Panc1 (cell line): ENCODE measurements around the gene DYNLL1. TPM values are rescaled to one million over a fixed set of nuclear protein-coding genes. Genes with fewer than 3 reads are reported as not detected.
"Not testable (repeated sequence)": the region's sequence is repeated elsewhere in the genome, so short reads cannot be mapped to it uniquely, and the experiment has no call there.

ENCODE experiments used
- ATAC-seq: fragments of 200-7000 bp; cut with Tn5 transposase; 2 replicates; pipeline ENCODE4 v1.9.1; 2020; ENCODE audit warnings: mild to moderate bottlenecking, moderate library complexity
- BruUV-seq: library from RNA; stranded (reverse); fragments of 400-500 nt; replicated peaks from 2 replicates; lab custom pipeline; 2021; lab: Mats Ljungman, UMichigan
- CTCF ChIA-PET: fragments of 300-600 bp; sonication (Branson Sonifier 250); formaldehyde crosslinking; loops from one replicate; lab custom pipeline; 2022; ENCODE audit warnings: antibody characterized with exemption; lab: Charles Lee
- POLR2A ChIA-PET: fragments of 300-600 bp; sonication (Branson Sonifier 250); formaldehyde crosslinking; loops from one replicate; lab custom pipeline; 2022; ENCODE audit warnings: antibody characterized with exemption; lab: Charles Lee
- DNase-seq: peaks from one replicate; pipeline ENCODE4 v3.0.0-alpha.2; 2010; ENCODE audit warnings: low read depth, low spot score
- H3K27ac ChIP-seq: 2 replicates; pipeline ENCODE4 v1.5.1; 2011; ENCODE audit warnings: mild to moderate bottlenecking, low read length, inconsistent platforms
- H3K27me3 ChIP-seq: fragments of 200-500 bp; sonication (Bioruptor generic); 2 replicates; pipeline ENCODE4 v1.6.0; 2014; ENCODE audit warnings: low read length, inconsistent platforms; ENCODE audit not compliant: control insufficient read depth, insufficient read depth
- H3K36me3 ChIP-seq: fragments of 200-500 bp; sonication (Bioruptor generic); 2 replicates; pipeline ENCODE4 v1.5.1; 2014; ENCODE audit warnings: inconsistent platforms, mild to moderate bottlenecking, low read length, moderate library complexity; ENCODE audit not compliant: control insufficient read depth, insufficient read depth
- H3K4me1 ChIP-seq: 2 replicates; pipeline ENCODE4 v1.5.1; 2011; ENCODE audit warnings: inconsistent platforms, mild to moderate bottlenecking, low read length, moderate library complexity; ENCODE audit not compliant: control insufficient read depth, insufficient read depth
- H3K4me3 ChIP-seq, 2 experiments: 2 replicates each; pipeline ENCODE4 v1.5.1; 2011 to 2012; ENCODE audit warnings: low read depth in 2 of 2, low read length in 2 of 2, mild to moderate bottlenecking in 2 of 2, inconsistent platforms in 1 of 2, moderate library complexity in 1 of 2
- H3K9me3 ChIP-seq: fragments of 200-500 bp; sonication (Bioruptor generic); 2 replicates; pipeline ENCODE4 v1.5.1; 2014; ENCODE audit warnings: low read depth, mild to moderate bottlenecking, inconsistent platforms, low read length, moderate library complexity; ENCODE audit not compliant: control insufficient read depth, insufficient read depth
- POLR2AphosphoS5 ChIP-seq: IDR thresholded peaks from 2 replicates; pipeline ENCODE4 v1.6.1; 2012; ENCODE audit warnings: mild to moderate bottlenecking, low read depth, low read length, moderate library complexity
- REST ChIP-seq, 2 experiments: IDR thresholded peaks; 2 replicates each; pipeline ENCODE4 v1.6.1; 2011 to 2012; ENCODE audit warnings: low read depth in 2 of 2, control low read depth in 1 of 2, low read length in 1 of 2, mild to moderate bottlenecking in 1 of 2, moderate library complexity in 1 of 2; ENCODE audit not compliant: insufficient read depth in 1 of 2
- SIN3A ChIP-seq: IDR thresholded peaks from 2 replicates; pipeline ENCODE4 v1.6.1; 2012; ENCODE audit warnings: low read depth, mild to moderate bottlenecking, low read length, moderate library complexity, borderline replicate concordance; ENCODE audit not compliant: insufficient read depth
- TCF7L2 ChIP-seq: IDR thresholded peaks from 2 replicates; pipeline ENCODE4 v1.6.1; 2011; ENCODE audit warnings: mild to moderate bottlenecking, low read depth, low read length, inconsistent platforms
- in situ Hi-C: cut with HindIII; loops from 2 replicates; pipeline ENCODE4 v1.10.0; 2016; ENCODE audit warnings: low sequenced_read_pairs, low pct_unique_long_range_greater_than_20kb
- intact Hi-C: fragments of 100-400 bp; cut with micrococcal nuclease; formaldehyde crosslinking; loops from one replicate; pipeline ENCODE4 v1.10.0; 2022; ENCODE audit not compliant: unreplicated experiment
- total RNA-seq: library from RNA; stranded (reverse); gene quantifications from one replicate; pipeline ENCODE4 v1.2.1, GENCODE V29; 2021; ENCODE audit not compliant: unreplicated experiment
- TF ChIP-seq, protein P1 (sequence below): fragments of 450-650 bp; IDR thresholded peaks from 2 replicates; pipeline ENCODE4 v1.5.1; 2017; ENCODE audit warnings: mild to moderate bottlenecking

Gene DYNLL1
- total RNA-seq, 1 experiment from 2014 or later, result 482 TPM

DNA sequence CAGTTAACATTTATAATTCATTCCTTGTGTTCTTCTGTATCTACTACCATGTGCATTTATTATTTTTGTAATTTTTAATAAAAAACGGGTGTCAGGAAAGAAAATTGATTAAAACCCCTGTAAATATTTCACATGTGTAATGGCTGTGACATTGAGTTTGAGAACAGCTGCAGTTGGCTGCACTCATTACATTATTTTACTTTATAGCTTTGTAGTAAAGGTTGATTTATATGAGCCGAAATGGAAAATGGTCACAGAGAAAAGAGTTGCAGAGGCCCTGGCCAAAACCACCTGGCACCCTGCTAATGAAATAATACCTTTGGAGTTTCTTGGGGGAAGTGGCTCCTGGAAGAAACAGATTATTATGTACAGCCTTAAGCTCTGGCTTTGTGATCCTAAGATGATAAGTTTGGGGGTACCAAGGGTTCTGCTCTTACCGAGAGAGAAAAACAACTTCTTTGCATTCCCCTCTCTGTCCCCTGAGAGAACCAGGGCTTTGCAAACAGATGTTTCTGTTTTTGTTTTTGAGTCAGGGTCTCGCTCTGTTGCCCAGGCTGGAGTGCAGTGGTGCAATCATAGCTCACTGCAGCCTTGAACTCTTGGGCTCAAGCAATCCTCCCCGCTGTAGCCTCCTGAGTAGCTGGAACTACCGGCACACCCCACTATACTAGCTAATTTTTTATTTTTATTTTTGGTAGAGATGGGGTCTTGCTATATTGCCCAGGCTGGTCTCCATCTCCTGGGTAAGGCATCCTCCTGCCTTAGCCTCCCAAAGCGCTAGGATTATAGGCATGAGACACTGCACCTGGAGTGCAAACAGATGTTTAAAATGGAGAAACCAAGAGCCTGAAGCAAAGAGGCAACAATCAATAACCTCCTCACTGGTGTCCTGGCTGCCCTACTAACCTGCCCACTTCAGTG is 9.7 kb upstream of the DYNLL1 start:
- H3K4me3 ChIP-seq, result no peak overlapping the region
- no TSS peak for BruUV-seq
- H3K4me1 ChIP-seq, result no peaks in the 10 kb centered on the region
- TF ChIP-seq SIN3A (no peak), TCF7L2 (no peak), POLR2AphosphoS5 (no peak), REST (IDR thresholded peaks at IDR 0.05; ENCODE audit: insufficient read depth in 1 of 2, low read depth in 2 of 2, low read length in 1 of 2) (no peak)
- TF ChIP-seq, protein P1, sequence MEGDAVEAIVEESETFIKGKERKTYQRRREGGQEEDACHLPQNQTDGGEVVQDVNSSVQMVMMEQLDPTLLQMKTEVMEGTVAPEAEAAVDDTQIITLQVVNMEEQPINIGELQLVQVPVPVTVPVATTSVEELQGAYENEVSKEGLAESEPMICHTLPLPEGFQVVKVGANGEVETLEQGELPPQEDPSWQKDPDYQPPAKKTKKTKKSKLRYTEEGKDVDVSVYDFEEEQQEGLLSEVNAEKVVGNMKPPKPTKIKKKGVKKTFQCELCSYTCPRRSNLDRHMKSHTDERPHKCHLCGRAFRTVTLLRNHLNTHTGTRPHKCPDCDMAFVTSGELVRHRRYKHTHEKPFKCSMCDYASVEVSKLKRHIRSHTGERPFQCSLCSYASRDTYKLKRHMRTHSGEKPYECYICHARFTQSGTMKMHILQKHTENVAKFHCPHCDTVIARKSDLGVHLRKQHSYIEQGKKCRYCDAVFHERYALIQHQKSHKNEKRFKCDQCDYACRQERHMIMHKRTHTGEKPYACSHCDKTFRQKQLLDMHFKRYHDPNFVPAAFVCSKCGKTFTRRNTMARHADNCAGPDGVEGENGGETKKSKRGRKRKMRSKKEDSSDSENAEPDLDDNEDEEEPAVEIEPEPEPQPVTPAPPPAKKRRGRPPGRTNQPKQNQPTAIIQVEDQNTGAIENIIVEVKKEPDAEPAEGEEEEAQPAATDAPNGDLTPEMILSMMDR, result no peak
- CTCF ChIA-PET, result interaction anchor here (0.7 kb wide), 1 partner anchor 49 kb away, joined by 4 read pairs; no protein-coding TSS in a partner anchor
- POLR2A ChIA-PET, result no interaction called here
- DNase-seq (no peak), ATAC-seq (no peak)
- H3K36me3 ChIP-seq, result no peaks in the 10 kb centered on the region
- no peaks in the 10 kb centered on the region for H3K9me3 ChIP-seq
- in situ Hi-C loops, result no loop called here
- intact Hi-C loops, result no loop called here
- H3K27me3 ChIP-seq, result no peaks in the 10 kb centered on the region
- no peak overlapping the region for H3K27ac ChIP-seq

GRCh38 chr12:120487552-120487951 is 8.4 kb upstream of the DYNLL1 start:
- H3K9me3 ChIP-seq, ATAC-seq, intact Hi-C loops, H3K27me3 ChIP-seq, CTCF ChIA-PET, H3K36me3 ChIP-seq, H3K4me1 ChIP-seq, H3K27ac ChIP-seq, DNase-seq, BruUV-seq, H3K4me3 ChIP-seq, in situ Hi-C loops, POLR2A ChIA-PET: not testable (repeated sequence)

- DNase-seq, result no peak
- Histone ChIP-seq H3K27me3 (no peaks in the 10 kb centered on the region), H3K4me3 (no peak overlapping the region), H3K36me3 (0 out of 2 replicates have a peak, but pooled peaks cover 2% of the 10 kb centered on the region), H3K4me1 (no peaks in the 10 kb centered on the region), H3K27ac (no peak overlapping the region), H3K9me3 (no peaks in the 10 kb centered on the region)
- intact Hi-C loops, result no loop called here
- ATAC-seq, result no peak
- no TSS peak for BruUV-seq
- TF ChIP-seq REST (IDR thresholded peaks at IDR 0.05; ENCODE audit: insufficient read depth in 1 of 2, low read depth in 2 of 2, low read length in 1 of 2) (no peak), POLR2AphosphoS5 (no peak), TCF7L2 (no peak), SIN3A (no peak)
- TF ChIP-seq, protein P1, result no peak
- in situ Hi-C loops, result no loop called here
- POLR2A ChIA-PET, result no interaction called here
- CTCF ChIA-PET, result no interaction called here
Observed at GRCh38 chr12:120488057-120488640, 7.8 kb upstream of the DYNLL1 start.
